Keratinocyte (primary cell): ENCODE measurements around the gene SNX24.

Experiments
- CTCF ChIP-seq, 3 experiments: IDR thresholded peaks in 1 of 3; conservative IDR thresholded peaks in 1 of 3; optimal IDR thresholded peaks in 1 of 3; 2 replicates in 2 of 3; 3 replicates in 1 of 3; pipeline versions ENCODE3 to v1.5.1; 2011; ENCODE audit warnings: low read length in 3 of 3, mild to moderate bottlenecking in 3 of 3, moderate library complexity in 2 of 3, control low read depth in 1 of 3, inconsistent platforms in 1 of 3; ENCODE audit not compliant: insufficient read depth in 2 of 3; ENCODE audit errors: extremely low read depth in 1 of 3
- EZH2 ChIP-seq: IDR thresholded peaks from one replicate; pipeline ENCODE4 v1.6.1; 2012; ENCODE audit warnings: inconsistent platforms, mild to moderate bottlenecking, low read length, moderate library complexity

DNA sequence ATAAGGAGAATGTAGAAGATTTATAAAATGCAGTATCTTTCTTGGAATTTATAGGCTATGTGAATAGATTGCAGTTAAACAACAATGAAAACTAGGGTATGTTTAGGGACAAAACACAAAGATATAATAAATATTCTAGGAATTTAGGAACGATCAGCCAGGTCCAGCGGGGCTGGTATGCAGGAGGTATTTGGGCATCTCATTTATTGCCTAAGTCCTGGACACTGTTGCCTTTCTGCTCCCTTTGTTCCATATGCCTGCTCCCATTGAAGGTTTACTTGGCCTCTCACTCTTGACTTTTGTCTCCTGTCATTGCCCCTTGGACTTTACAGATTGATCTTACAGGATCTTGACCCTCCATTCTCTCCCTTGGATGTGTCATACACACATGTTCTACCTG is 55.9 kb downstream of the SNX24 start:
- TF ChIP-seq CTCF (optimal IDR thresholded peaks at IDR 0.05 in 1 of 3, IDR thresholded peaks at IDR 0.05 in 1 of 3, conservative IDR thresholded peaks at IDR 0.05 in 1 of 3; ENCODE audit: extremely low read depth in 1 of 3, insufficient read depth in 2 of 3, low read length in 3 of 3) (no peak), EZH2 (no peak)
